SU-DHL-6 (cell line): ENCODE results near the gene MGAT4A.
"Not testable (repeated sequence)": the region's sequence is repeated elsewhere in the genome, so short reads cannot be mapped to it uniquely, and the experiment has no call there.

Experiments
- H2AFZ ChIP-seq: fragments of 200-600 bp; sonication (generic); 2 replicates; pipeline ENCODE4 v1.6.1; 2014; ENCODE audit warnings: low read depth, mild to moderate bottlenecking, moderate library complexity, mixed read lengths, antibody characterized with exemption, low read length; ENCODE audit not compliant: severe bottlenecking
- H3F3A ChIP-seq: fragments of 200-600 bp; shearing (Covaris generic); 2 replicates; pipeline ENCODE4 v1.6.0; 2016; ENCODE audit warnings: antibody characterized with exemption, mild to moderate bottlenecking; ENCODE audit not compliant: insufficient read depth
- H3K27ac ChIP-seq: fragments of 200-600 bp; sonication (generic); 2 replicates; pipeline ENCODE4 v1.5.1; 2016; ENCODE audit warnings: low read depth, mild to moderate bottlenecking, low read length, moderate library complexity, mixed read lengths
- H3K27me3 ChIP-seq: fragments of 200-600 bp; sonication (generic), shearing (Covaris generic); 2 replicates; pipeline ENCODE4 v1.6.0; 2014; ENCODE audit warnings: mild to moderate bottlenecking, low read length
- H3K36me3 ChIP-seq: fragments of 200-600 bp; sonication (generic); 2 replicates; pipeline ENCODE4 v1.6.1; 2014; ENCODE audit warnings: mild to moderate bottlenecking, low read length, mixed read lengths
- H3K4me2 ChIP-seq: fragments of 300-600, 200-600 bp; shearing (Covaris generic), sonication (generic); 2 replicates; pipeline ENCODE4 v1.6.0; 2014; ENCODE audit warnings: low read length, low read depth, mild to moderate bottlenecking; ENCODE audit not compliant: poor library complexity, severe bottlenecking
- H3K4me3 ChIP-seq: fragments of 200-600 bp; sonication (generic); 2 replicates; pipeline ENCODE4 v1.5.1; 2014; ENCODE audit warnings: antibody characterized with exemption, low read length, mild to moderate bottlenecking, mixed read lengths; ENCODE audit not compliant: insufficient read depth, poor library complexity, severe bottlenecking
- H3K79me2 ChIP-seq: fragments of 200-600 bp; sonication (generic); 2 replicates; pipeline ENCODE4 v1.6.1; 2014; ENCODE audit warnings: mild to moderate bottlenecking, low read length, moderate library complexity; ENCODE audit not compliant: insufficient read depth
- H3K9ac ChIP-seq: fragments of 200-600 bp; sonication (generic); 2 replicates; pipeline ENCODE4 v1.7.0; 2014; ENCODE audit warnings: mild to moderate bottlenecking, low read length
- H3K9me2 ChIP-seq: fragments of 200-600 bp; sonication (generic); replicated peaks from 2 replicates; pipeline ENCODE4 v1.6.1; 2014; ENCODE audit warnings: low read length; ENCODE audit not compliant: insufficient read depth
- H3K9me3 ChIP-seq: fragments of 200-600 bp; sonication (generic); 2 replicates; pipeline ENCODE4 v1.6.1; 2014; ENCODE audit warnings: low read length, mixed read lengths; ENCODE audit not compliant: insufficient read depth
- H4K20me1 ChIP-seq: fragments of 200-600 bp; sonication (generic); 2 replicates; pipeline ENCODE4 v1.6.1; 2014; ENCODE audit warnings: low read depth, mild to moderate bottlenecking, antibody characterized with exemption, low read length, moderate library complexity, mixed read lengths
- CTCF ChIP-seq: fragments of 200-600 bp; sonication (generic); IDR thresholded peaks from one replicate; pipeline ENCODE4 v1.5.1; 2017; ENCODE audit warnings: antibody characterized with exemption, mild to moderate bottlenecking, low read length, moderate library complexity; ENCODE audit not compliant: insufficient read depth, poor library complexity, severe bottlenecking
- EZH2phosphoT487 ChIP-seq: fragments of 200-600 bp; sonication (generic), shearing (Covaris generic); conservative IDR thresholded peaks from 2 replicates; pipeline ENCODE4 v1.6.1; 2018; ENCODE audit warnings: mild to moderate bottlenecking, antibody characterized with exemption, low read length, moderate library complexity, mixed read lengths

The MGAT4A gene

GRCh38 chr2:98731894-98732349 is 990 bp upstream of the MGAT4A start:
- Histone ChIP-seq H3K9ac (peak overlapping the region; percentile 62), H3K27ac (no peak overlapping the region), H3K4me2 (peak overlapping the region; percentile 75), H3K27me3 (no peaks in the 10 kb centered on the region), H3K79me2 (no peaks in the 10 kb centered on the region), H3F3A (peaks cover 9% of the 10 kb centered on the region; the same call in 1 of the 2 replicates), H3K9me2 (no peaks in the 10 kb centered on the region), H3K9me3 (no peaks in the 10 kb centered on the region), H4K20me1 (peaks cover 8% of the 10 kb centered on the region; the same call in 1 of the 2 replicates), H3K36me3 (no peaks in the 10 kb centered on the region), H3K4me3 (peak overlapping the region; percentile 59), H2AFZ (peak overlapping the region; percentile 90)
- TF ChIP-seq CTCF: no peak
- TF ChIP-seq EZH2phosphoT487: no peak

GRCh38 chr2:98730707-98731040 is 258 bp downstream of the MGAT4A start:
- Histone ChIP-seq H3K9ac (peak overlapping the region; percentile 55), H4K20me1 (peaks cover 8% of the 10 kb centered on the region; the same call in 1 of the 2 replicates), H3K9me2 (no peaks in the 10 kb centered on the region), H2AFZ (peak overlapping the region; percentile 92), H3K9me3 (no peaks in the 10 kb centered on the region), H3K4me2 (peak overlapping the region; percentile 58), H3K27ac (no peak overlapping the region), H3F3A (peaks cover 9% of the 10 kb centered on the region; the same call in 1 of the 2 replicates), H3K4me3 (peak overlapping the region; percentile 50), H3K79me2 (no peaks in the 10 kb centered on the region), H3K27me3 (no peaks in the 10 kb centered on the region), H3K36me3 (no peaks in the 10 kb centered on the region)
- no peak for TF ChIP-seq EZH2phosphoT487

- peaks cover 9% of the 10 kb centered on the region; the same call in 1 of the 2 replicates for H3F3A ChIP-seq
- peaks cover 8% of the 10 kb centered on the region; the same call in 1 of the 2 replicates for H4K20me1 ChIP-seq
- peak overlapping the region; percentile 50 for H3K4me3 ChIP-seq
- H3K9me2 ChIP-seq: no peaks in the 10 kb centered on the region
- H3K4me2 ChIP-seq: peak overlapping the region; percentile 58
- peak overlapping the region; percentile 55 for H3K9ac ChIP-seq
- TF ChIP-seq EZH2phosphoT487 (no peak), CTCF (no peak)
- H3K9me3 ChIP-seq: no peaks in the 10 kb centered on the region
- no peaks in the 10 kb centered on the region for H3K36me3 ChIP-seq
- peak overlapping the region; percentile 92 for H2AFZ ChIP-seq
- no peak overlapping the region for H3K27ac ChIP-seq
- no peaks in the 10 kb centered on the region for H3K79me2 ChIP-seq
- no peaks in the 10 kb centered on the region for H3K27me3 ChIP-seq
Measured at GRCh38 chr2:98730053-98730706, 752 bp downstream of the MGAT4A start.

GRCh38 chr2:98729652-98730051 is 1.3 kb downstream of the MGAT4A start:
- no peak overlapping the region for H2AFZ ChIP-seq
- H3K79me2 ChIP-seq: no peaks in the 10 kb centered on the region
- H3K27ac ChIP-seq: no peak overlapping the region
- H3F3A ChIP-seq: peaks cover 9% of the 10 kb centered on the region; the same call in 1 of the 2 replicates
- peaks cover 8% of the 10 kb centered on the region; the same call in 1 of the 2 replicates for H4K20me1 ChIP-seq
- H3K27me3 ChIP-seq: no peaks in the 10 kb centered on the region
- H3K36me3 ChIP-seq: no peaks in the 10 kb centered on the region
- H3K4me3 ChIP-seq: no peak overlapping the region
- H3K4me2 ChIP-seq: peak overlapping the region; percentile 58
- H3K9me3 ChIP-seq: no peaks in the 10 kb centered on the region
- no peak overlapping the region for H3K9ac ChIP-seq
- TF ChIP-seq EZH2phosphoT487: no peak
- no peak for TF ChIP-seq CTCF
- no peaks in the 10 kb centered on the region for H3K9me2 ChIP-seq

GRCh38 chr2:98728088-98728718 is 2.7 kb downstream of the MGAT4A start:
- H4K20me1 ChIP-seq, H3K27me3 ChIP-seq, H3K4me2 ChIP-seq, H3K4me3 ChIP-seq, H3F3A ChIP-seq, H3K36me3 ChIP-seq, H3K27ac ChIP-seq, H3K9me2 ChIP-seq, H3K79me2 ChIP-seq, H3K9me3 ChIP-seq, H3K9ac ChIP-seq, H2AFZ ChIP-seq: not testable (repeated sequence)
